ENCODE data around the gene CYREN.
"Not testable (repeated sequence)": the region's sequence is repeated elsewhere in the genome, so short reads cannot be mapped to it uniquely, and the experiment has no call there.

The CYREN gene

GRCh38 chr7:135170274-135170997 lies at the start of gene CYREN:
CYREN (minus strand) TSS chr7:135170707; CDS start chr7:135168922, 1,785 bp downstream.
- peak; percentile 98 for DNase-seq

- DNase-seq = no peak
These were observed 47.4 kb upstream of the CYREN start for GRCh38 chr7:135217645-135218509.

- no peak for DNase-seq
These were observed 45.2 kb upstream of the CYREN start for GRCh38 chr7:135215698-135216097.

- DNase-seq = no peak
These were observed 44.7 kb upstream of the CYREN start for GRCh38 chr7:135215180-135215579.

GRCh38 chr7:135213831-135214230 lies 43.3 kb upstream of the CYREN start:
- DNase-seq = no peak

- DNase-seq = not testable (repeated sequence)
These were observed 41.6 kb upstream of the CYREN start for GRCh38 chr7:135211946-135212685.

GRCh38 chr7:135211179-135211945 lies 40.9 kb upstream of the CYREN start, which contains the start of gene WDR91:
WDR91 (minus strand) TSS chr7:135211526; CDS start chr7:135211502, 24 bp downstream.
- DNase-seq = peak; percentile 96

- peak; percentile 53 for DNase-seq
These were observed 40.3 kb upstream of the CYREN start for GRCh38 chr7:135210888-135211178.

- no peak for DNase-seq
These were observed 38.8 kb upstream of the CYREN start for GRCh38 chr7:135209225-135209834.

GRCh38 chr7:135208102-135208793 lies 37.7 kb upstream of the CYREN start:
- DNase-seq = peak; percentile 83

- peak; percentile 31 for DNase-seq
These were observed 37.0 kb upstream of the CYREN start for GRCh38 chr7:135207406-135208101.

GRCh38 chr7:135206941-135207391 lies 36.5 kb upstream of the CYREN start:
- DNase-seq = peak; percentile 52

- DNase-seq = no peak
These were observed 35.3 kb upstream of the CYREN start for GRCh38 chr7:135205850-135206249.

GRCh38 chr7:135204876-135205275 lies 34.4 kb upstream of the CYREN start:
- DNase-seq = no peak

GRCh38 chr7:135204341-135204749 lies 33.8 kb upstream of the CYREN start:
- DNase-seq = no peak

- no peak for DNase-seq
These were observed 30.8 kb upstream of the CYREN start for GRCh38 chr7:135201350-135201749.

GRCh38 chr7:135200821-135201331 lies 30.4 kb upstream of the CYREN start:
- DNase-seq = no peak

GRCh38 chr7:135199439-135199838 lies 28.9 kb upstream of the CYREN start:
- DNase-seq = no peak

GRCh38 chr7:135197906-135198655 lies 27.6 kb upstream of the CYREN start:
- DNase-seq = no peak

GRCh38 chr7:135197343-135197742 lies 26.8 kb upstream of the CYREN start:
- DNase-seq = no peak

Data from hematopoietic multipotent progenitor cell treated with erythropoietin and hydrocortisone succinate and interleukin-3 and kit ligand, for 4 days (in vitro differentiated cells).